HG03135 (cell line): ENCODE data around the gene TRPV5.

ENCODE experiments used
- ATAC-seq: cut with Tn5 transposase; IDR thresholded peaks from one replicate; pipeline ENCODE4 v1.9.1; 2021; ENCODE audit warnings: mild to moderate bottlenecking, moderate library complexity; ENCODE audit not compliant: unreplicated experiment

Gene TRPV5

GRCh38 chr7:142941541-142941940 is 8.0 kb upstream of the TRPV5 start:
- no peak for ATAC-seq

GRCh38 chr7:142940966-142941535 is 7.5 kb upstream of the TRPV5 start:
- no peak for ATAC-seq

DNA sequence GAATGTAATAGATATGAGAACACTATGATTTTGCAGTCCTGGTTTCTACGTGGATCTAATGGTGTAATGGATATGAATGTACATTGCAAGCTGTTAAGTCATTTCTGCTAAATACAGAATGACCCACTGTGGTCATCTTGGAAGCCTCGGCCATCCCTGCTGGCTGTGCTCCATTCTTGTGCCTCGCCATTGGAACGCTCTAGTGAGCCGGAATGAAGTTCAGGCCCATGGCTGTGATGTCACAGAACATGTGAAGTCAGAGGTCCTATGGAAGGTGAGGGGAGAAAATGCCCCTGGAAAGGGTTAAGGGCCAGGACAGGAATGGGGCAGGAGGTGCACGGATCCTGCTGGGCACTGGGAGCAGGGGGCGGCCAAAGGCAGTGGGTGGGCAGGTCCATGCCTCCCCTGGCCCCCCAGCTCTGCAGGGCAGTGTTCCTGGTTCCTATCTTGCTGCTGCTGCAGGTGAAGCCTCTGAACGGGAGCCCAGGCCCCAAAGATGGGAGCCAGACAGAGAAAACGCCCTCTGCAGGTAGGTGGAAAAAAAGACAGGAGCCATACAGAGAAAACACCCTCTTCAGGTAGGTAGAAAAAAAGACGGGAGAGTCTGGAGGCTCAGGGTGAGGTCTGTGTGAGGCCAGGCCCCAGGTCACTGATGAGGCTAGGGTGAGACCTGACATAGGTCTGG is 5.8 kb upstream of the TRPV5 start, which contains the start of gene LLCFC1:
Gene LLCFC1 (plus strand): TSS at position 259 of the 685 bp plus-strand sequence. CDS start 138 bp downstream, at position 397.
- ATAC-seq = no peak

DNA sequence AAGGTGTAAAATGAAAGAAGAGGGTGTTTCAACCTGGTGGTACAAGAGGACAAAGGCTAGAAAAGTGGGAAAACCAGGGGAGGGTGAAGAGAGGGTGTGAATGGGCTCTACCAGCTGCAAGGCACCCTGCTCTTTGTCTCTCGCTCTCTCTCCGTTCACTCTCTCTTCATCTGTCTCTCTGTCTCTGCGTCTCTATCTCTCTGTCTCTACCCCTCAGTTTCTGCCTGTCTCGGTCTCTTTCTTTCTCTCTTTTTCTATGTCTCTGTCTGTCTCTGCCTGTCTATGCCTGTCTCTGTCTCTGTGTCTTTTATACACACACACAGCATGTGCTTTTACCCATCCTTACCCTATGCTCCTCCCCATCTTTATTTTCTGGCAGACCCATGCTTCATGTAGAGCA is 5.1 kb upstream of the TRPV5 start:
- no peak for ATAC-seq

DNA sequence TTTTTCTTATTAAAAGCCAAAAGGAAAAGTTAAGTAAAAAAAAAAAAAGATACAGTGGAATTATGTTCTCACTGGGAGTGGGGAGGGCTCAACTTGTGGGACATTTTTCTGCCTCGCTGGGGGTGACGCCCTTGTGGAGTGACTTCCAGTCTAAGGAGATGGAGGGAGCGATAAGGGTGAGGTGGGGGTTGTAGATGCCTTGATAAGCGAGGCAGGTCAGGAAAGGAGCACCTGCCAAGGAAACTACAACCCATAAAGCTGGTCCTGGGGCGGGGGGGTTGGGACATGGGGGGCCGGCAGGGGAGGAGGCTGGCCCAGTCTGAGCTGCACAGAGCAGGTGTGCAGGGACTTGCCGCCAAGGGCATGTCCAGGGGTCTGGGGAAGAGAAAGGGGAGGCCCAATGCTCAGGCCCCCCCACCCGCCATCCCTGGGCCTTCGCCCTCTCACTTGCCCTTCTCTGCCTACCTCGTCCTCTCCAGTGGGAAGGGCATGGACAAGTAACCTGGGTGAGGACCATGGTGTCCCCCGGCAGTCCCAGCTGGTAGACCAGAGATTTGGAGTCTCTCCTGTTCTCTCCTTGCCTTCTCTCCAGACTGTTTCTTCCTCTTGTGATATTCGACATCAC is 2.5 kb upstream of the TRPV5 start:
- ATAC-seq = no peak

DNA sequence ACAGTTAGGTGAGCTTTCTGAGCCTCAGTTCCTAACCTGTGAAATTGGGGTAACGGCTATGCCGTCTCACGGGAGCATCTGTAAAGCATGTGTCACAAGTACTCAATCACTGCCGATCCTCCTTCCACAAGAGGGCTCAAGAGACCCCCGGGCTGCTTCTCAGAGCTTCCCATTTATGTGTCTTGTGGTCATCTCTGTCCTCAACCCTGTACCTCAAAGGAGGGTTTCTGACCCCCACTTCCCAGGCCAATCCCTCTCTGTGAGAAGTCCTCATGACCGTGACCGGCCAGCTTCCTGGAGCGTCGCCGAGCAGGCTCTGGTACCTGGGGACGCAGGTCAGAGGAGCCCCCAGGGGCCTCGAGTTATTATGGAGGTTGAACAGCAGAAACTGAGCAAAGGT is 510 bp upstream of the TRPV5 start:
- no peak for ATAC-seq

DNA sequence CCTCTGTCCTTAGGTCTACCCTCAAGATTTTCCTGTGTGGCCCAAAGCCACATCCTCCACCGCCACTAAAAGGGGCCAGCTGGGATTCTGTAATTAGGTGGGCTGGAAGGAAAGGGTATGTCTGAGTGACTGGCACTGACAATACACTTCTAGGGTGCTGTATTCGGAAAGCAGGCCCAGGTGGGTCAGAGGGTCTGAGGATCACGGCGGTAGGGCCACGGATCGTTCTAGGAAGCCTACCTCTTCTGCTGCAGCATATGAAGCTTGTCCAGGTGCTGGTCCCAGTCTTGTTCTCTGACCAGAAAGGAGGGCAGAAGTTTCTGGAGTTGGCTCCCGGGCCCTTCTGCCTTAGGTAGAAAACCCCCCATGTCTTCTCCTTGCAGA is 462 bp downstream of the TRPV5 start:
- no peak for ATAC-seq

- ATAC-seq = no peak
These were observed 1.0 kb downstream of the TRPV5 start for GRCh38 chr7:142932386-142933091.

DNA sequence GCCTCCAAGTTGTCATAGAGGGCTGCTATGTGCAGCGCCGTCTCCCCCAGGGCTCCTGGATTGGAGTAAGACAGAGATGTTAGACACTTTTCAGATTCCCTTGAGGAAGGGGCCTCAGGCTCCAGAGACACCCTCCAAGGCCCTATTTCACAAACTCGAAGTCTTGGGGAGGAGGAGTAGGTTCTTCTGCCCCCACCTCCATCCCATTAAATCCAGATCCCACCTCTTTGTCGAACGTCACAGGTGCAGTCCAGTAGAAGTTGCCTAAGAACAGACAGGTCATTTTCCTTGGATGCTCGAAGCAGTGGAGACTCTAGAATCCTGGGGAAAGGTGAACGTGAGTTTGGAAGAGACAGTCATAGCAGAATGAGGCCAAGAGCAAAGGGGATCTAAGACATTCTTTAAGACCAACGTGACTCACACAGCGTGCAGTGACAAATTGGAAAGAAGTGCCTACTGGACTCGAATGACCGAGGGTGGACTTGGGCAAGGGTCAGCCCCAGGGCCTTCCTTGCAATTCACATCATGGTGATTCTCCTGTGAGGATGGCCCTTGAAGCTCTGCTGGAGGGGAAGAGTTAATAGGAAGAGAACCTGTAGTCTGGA is 3.3 kb downstream of the TRPV5 start:
- ATAC-seq = no peak

DNA sequence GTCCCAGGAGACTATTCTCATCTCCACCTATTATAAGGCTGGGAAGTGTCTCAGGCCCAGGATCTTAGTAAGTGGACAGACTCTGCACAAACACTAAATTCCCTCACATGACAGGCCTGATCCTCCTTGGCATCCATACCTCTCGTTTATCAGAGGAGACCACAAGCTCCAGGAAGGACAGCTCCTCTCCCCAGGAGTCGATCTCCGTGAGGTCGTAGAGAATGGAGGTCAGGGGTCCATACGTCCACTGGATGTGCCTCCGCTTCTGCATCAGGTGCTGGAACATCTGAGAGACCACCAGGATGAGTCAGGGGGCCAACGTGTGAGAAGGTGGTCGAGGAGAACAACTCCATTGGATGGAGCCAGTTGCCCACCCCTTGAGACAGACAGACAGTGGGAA is 5.6 kb downstream of the TRPV5 start:
- no peak for ATAC-seq

GRCh38 chr7:142927085-142927745 is 6.3 kb downstream of the TRPV5 start:
- ATAC-seq = no peak

DNA sequence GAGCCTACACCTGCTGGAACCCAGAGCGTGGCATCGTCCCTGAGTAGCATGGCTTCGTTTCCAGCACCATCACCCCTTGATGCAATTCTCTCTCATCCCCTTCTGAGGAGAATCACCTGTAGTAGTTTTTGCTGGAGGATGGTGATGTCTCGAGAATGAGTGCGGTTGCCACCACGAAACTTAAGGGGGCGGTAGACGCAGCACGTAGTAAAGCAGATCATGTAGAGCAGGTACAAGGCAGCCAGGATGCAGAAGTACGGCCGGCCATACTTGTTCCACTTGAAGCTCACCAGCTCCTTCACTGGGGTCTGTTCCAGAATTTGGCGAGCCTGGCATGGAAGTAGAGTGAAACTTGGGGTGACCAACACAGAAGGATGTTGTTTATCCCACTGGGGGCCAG is 8.1 kb downstream of the TRPV5 start:
- no peak for ATAC-seq

DNA sequence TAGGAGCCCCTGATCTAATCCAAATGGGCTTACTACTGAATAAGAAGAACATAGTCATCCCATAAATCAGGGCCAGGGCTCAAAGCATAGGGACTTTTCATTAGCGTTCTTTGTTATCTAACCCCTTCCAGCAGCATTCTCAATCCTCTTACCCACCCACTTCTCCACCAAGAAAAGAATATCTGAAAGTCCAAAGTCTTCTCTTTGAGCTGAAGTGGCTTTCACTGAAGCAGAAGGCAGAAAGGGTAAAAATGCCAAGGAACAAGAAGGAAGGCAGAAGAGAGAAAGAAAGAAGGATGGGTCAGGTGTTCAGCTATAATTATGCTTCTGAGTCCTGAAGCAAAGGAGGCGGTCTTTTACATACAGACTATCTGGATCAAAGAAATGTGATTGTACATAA is 10.2 kb downstream of the TRPV5 start:
- no peak for ATAC-seq

- no peak for ATAC-seq
These were observed 13.9 kb downstream of the TRPV5 start for GRCh38 chr7:142919656-142920055.

DNA sequence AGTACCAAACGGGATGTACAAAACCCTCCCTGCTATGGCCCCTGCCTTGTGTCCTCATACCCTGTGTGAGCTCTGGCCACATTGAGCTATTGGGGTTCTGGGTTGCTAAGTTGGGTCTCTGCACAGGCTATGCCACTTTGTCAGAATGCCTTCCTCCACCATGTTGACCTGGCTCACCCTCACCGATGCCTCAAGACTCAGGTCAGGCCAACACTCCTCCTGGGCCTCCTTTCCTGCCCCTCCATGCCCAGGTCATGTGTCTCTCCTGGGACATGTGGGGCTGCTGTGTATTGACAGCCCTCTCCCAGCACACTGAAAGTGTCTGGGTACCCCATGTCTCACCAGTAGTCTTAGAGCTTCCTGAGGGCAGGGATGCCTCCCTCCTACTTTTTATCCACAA is 14.6 kb downstream of the TRPV5 start:
- ATAC-seq = no peak

DNA sequence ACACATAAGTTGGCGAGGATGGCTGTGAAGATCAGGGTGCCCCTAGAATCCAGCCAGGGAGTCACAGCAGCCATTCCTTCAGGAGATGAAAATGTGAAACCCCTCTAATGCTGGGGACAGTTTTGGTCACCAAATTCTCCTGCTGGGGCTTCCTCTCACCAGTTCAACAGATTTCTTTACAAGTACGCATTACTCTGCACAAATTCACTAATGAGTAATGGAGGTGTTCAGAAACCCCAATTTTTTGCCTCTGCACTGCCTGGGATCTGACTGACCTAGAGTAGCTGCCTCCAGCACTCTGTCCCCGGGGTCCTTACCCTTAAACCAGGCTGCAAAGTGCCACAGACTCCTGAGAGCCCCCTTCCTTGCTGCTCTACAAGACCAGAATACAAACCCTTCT is 16.1 kb downstream of the TRPV5 start:
- ATAC-seq = no peak

GRCh38 chr7:142916508-142916907 is 17.0 kb downstream of the TRPV5 start:
- no peak for ATAC-seq

DNA sequence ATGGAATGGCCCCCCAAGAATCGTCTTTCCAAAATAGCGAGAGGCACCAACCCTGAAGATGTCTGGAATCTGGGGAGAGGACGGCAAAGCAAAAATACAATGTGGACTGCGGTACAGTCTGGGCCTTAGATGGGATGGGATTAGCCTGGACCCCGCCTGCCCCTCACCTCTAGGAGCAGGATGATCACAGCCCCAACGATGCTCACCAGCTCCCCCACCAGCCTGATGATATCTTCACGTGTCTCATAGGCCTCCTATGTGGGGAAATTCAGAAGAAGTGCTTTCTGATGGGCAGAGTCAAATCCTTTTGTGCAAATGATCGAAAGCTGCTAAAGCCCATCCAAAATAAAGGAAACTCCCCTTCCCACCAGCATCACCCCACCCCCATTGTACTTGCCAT is 18.2 kb downstream of the TRPV5 start:
- no peak for ATAC-seq

GRCh38 chr7:142914121-142914520 is 19.4 kb downstream of the TRPV5 start:
- ATAC-seq = no peak

- ATAC-seq = no peak
These were observed 20.0 kb downstream of the TRPV5 start for GRCh38 chr7:142913566-142913965.

GRCh38 chr7:142913051-142913450 is 20.5 kb downstream of the TRPV5 start:
- no peak for ATAC-seq
